Chondrocyte (in vitro differentiated cells): Measurements from ENCODE around the gene WDFY3. TPM values are rescaled to one million over a fixed set of nuclear protein-coding genes. Genes with fewer than 3 reads are reported as not detected.

ENCODE experiments used
- DNase-seq: peaks from one replicate; pipeline ENCODE4 v3.0.0; 2021; ENCODE audit warnings: mixed read lengths, low spot score
- H3K27ac Mint-ChIP-seq: one replicate; pipeline ENCODE4 v1.8.0; 2021; ENCODE audit warnings: mild to moderate bottlenecking, moderate library complexity, mixed read lengths; ENCODE audit not compliant: unreplicated experiment
- H3K27me3 Mint-ChIP-seq: 2 replicates; pipeline ENCODE4 v1.8.0; 2021; ENCODE audit warnings: low read depth, mixed read lengths
- H3K36me3 Mint-ChIP-seq: 2 replicates; pipeline ENCODE4 v1.8.0; 2021; ENCODE audit warnings: low read depth, mixed read lengths
- H3K4me1 Mint-ChIP-seq: 2 replicates; pipeline ENCODE4 v1.8.0; 2021; ENCODE audit warnings: low read depth, mild to moderate bottlenecking, mixed read lengths
- H3K4me3 Mint-ChIP-seq: one replicate; pipeline ENCODE4 v1.8.0; 2021; ENCODE audit warnings: mild to moderate bottlenecking, moderate library complexity, mixed read lengths; ENCODE audit not compliant: unreplicated experiment
- H3K9me3 Mint-ChIP-seq: 2 replicates; pipeline ENCODE4 v1.8.0; 2021; ENCODE audit warnings: low read depth, mixed read lengths
- CTCF ChIP-seq: fragments of 200-600 bp; sonication (generic); IDR thresholded peaks from 2 replicates; pipeline ENCODE4 v1.5.0; 2021; ENCODE audit warnings: antibody characterized with exemption, mild to moderate bottlenecking, moderate library complexity
- total RNA-seq: library from RNA; stranded (reverse); gene quantifications from 3 replicates; pipeline ENCODE4 v1.2.1, GENCODE V29; 2021

WDFY3 gene
- total RNA-seq, 1 donor from 2014 or later, result 61.9 TPM

GRCh38 chr4:84952004-84952403 is 14.5 kb downstream of the WDFY3 start:
- Mint-ChIP-seq H3K4me3 (no peak overlapping the region), H3K27me3 (no peaks in the 10 kb centered on the region)
- no peak for DNase-seq

GRCh38 chr4:84948056-84948455 is 18.4 kb downstream of the WDFY3 start:
- DNase-seq, result no peak
- Mint-ChIP-seq H3K4me3 (no peak overlapping the region), H3K27ac (peak overlapping the region; percentile 39), H3K9me3 (peaks cover under 1% of the 10 kb centered on the region), H3K4me1 (peaks cover 47% of the 10 kb centered on the region), H3K27me3 (no peaks in the 10 kb centered on the region), H3K36me3 (peaks cover under 1% of the 10 kb centered on the region)
- no peak for TF ChIP-seq CTCF

More at GRCh38 chr4:84952004-84952403, 14.5 kb downstream of the WDFY3 start:
- peak overlapping the region; percentile 64 for H3K27ac Mint-ChIP-seq
- TF ChIP-seq CTCF, result no peak
- peaks cover 44% of the 10 kb centered on the region for H3K4me1 Mint-ChIP-seq
- no peaks in the 10 kb centered on the region for H3K9me3 Mint-ChIP-seq
- no peaks in the 10 kb centered on the region for H3K36me3 Mint-ChIP-seq

- DNase-seq, result no peak
- H3K27me3 Mint-ChIP-seq, result no peaks in the 10 kb centered on the region
- H3K9me3 Mint-ChIP-seq, result peaks cover 18% of the 10 kb centered on the region
- TF ChIP-seq CTCF, result no peak
- H3K4me1 Mint-ChIP-seq, result peaks cover 28% of the 10 kb centered on the region
- H3K27ac Mint-ChIP-seq, result no peak overlapping the region
- H3K36me3 Mint-ChIP-seq, result peaks cover 13% of the 10 kb centered on the region
- H3K4me3 Mint-ChIP-seq, result no peak overlapping the region
Measured at GRCh38 chr4:84944947-84945346, 21.5 kb downstream of the WDFY3 start.

GRCh38 chr4:84940960-84941359 is 25.5 kb downstream of the WDFY3 start:
- H3K27ac Mint-ChIP-seq, result no peak overlapping the region
- H3K27me3 Mint-ChIP-seq, result no peaks in the 10 kb centered on the region
- DNase-seq, result no peak
- H3K4me1 Mint-ChIP-seq, result peaks cover 46% of the 10 kb centered on the region
- H3K36me3 Mint-ChIP-seq, result peaks cover 13% of the 10 kb centered on the region
- peaks cover 22% of the 10 kb centered on the region for H3K9me3 Mint-ChIP-seq
- H3K4me3 Mint-ChIP-seq, result no peak overlapping the region
- TF ChIP-seq CTCF, result no peak

- peak overlapping the region; percentile 2 for H3K4me3 Mint-ChIP-seq
- H3K27ac Mint-ChIP-seq, result peak overlapping the region; percentile 85
- no peak for TF ChIP-seq CTCF
- no peak for DNase-seq
- peaks cover 47% of the 10 kb centered on the region for H3K4me1 Mint-ChIP-seq
- no peaks in the 10 kb centered on the region for H3K27me3 Mint-ChIP-seq
- H3K9me3 Mint-ChIP-seq, result peaks cover 22% of the 10 kb centered on the region
- peaks cover 13% of the 10 kb centered on the region for H3K36me3 Mint-ChIP-seq
Measured at GRCh38 chr4:84939113-84939512, 27.4 kb downstream of the WDFY3 start.
